GM12891 (cell line): ENCODE measurements around the gene YBEY.
"Not testable (repeated sequence)": the region's sequence is repeated elsewhere in the genome, so short reads cannot be mapped to it uniquely, and the experiment has no call there.

Experiments
- DNase-seq: peaks from one replicate; pipeline ENCODE4 v3.0.0; 2011; ENCODE audit warnings: low spot score; ENCODE audit not compliant: insufficient read length
- FAIRE-seq: peaks from 2 replicates; lab custom pipeline; 2011; peaks lifted over from hg19 to GRCh38; lab: Jason Lieb, UNC
- PAX5 ChIP-seq: IDR thresholded peaks from 2 replicates; pipeline ENCODE4 v1.6.1; 2011; ENCODE audit warnings: low read length, moderate library complexity, mild to moderate bottlenecking; ENCODE audit not compliant: insufficient read depth, severe bottlenecking
- POLR2A ChIP-seq: IDR thresholded peaks from 2 replicates; pipeline ENCODE4 v1.6.1; 2011; ENCODE audit warnings: low read depth, low read length, control low read depth
- POLR2AphosphoS5 ChIP-seq: IDR thresholded peaks from 2 replicates; pipeline ENCODE4 v1.6.1; 2011; ENCODE audit warnings: low read depth, low read length, control low read depth
- POU2F2 ChIP-seq: IDR thresholded peaks from 2 replicates; pipeline ENCODE4 v1.6.1; 2011; ENCODE audit warnings: low read depth, mild to moderate bottlenecking, control low read depth, low read length, moderate library complexity
- SPI1 ChIP-seq: IDR thresholded peaks from 2 replicates; pipeline ENCODE4 v1.6.1; 2011; ENCODE audit warnings: low read depth, low read length, control low read depth
- TAF1 ChIP-seq: IDR thresholded peaks from 2 replicates; pipeline ENCODE4 v1.6.1; 2011; ENCODE audit warnings: low read depth, low read length, control low read depth

The YBEY gene

DNA sequence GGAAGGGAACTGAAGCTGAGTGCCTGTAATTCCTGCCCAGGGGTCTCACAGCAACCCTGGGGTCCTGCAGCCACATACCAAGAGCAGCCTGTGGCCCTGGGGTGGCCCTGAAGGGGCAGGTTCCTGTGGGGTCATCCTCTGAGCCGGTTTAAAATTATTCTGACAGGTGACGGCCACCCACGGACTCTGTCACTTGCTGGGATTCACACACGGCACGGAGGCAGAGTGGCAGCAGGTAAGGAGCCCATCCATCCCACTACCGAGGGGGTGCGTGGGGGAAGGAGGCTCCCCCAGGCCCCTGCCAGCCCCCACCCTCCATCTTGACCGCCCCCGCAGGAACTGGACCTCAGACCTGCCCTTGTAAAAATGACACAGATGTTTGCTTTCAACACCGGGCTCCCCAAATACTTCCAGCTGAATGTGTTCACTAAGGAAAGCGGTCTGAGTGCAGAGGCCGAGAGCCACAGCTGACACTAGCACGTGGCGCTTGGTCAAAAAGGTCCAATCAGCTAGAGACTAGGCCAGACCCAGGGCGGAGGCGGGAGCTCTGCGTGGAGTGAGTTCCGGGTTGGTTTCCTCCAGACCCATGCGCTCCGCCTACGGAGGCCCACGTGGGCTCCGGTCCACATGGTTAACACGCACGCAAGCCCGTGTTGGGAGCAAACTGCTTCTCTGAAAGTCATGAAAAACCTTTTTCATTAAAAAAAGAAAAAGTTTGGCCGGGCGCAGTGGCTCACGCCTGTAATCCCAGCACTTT, 10.0 kb downstream of the YBEY start:
- no peak for DNase-seq
- TF ChIP-seq POLR2AphosphoS5 (no peak), PAX5 (no peak), POU2F2 (no peak), POLR2A (no peak), TAF1 (no peak), SPI1 (no peak)
- no peak for FAIRE-seq

DNA sequence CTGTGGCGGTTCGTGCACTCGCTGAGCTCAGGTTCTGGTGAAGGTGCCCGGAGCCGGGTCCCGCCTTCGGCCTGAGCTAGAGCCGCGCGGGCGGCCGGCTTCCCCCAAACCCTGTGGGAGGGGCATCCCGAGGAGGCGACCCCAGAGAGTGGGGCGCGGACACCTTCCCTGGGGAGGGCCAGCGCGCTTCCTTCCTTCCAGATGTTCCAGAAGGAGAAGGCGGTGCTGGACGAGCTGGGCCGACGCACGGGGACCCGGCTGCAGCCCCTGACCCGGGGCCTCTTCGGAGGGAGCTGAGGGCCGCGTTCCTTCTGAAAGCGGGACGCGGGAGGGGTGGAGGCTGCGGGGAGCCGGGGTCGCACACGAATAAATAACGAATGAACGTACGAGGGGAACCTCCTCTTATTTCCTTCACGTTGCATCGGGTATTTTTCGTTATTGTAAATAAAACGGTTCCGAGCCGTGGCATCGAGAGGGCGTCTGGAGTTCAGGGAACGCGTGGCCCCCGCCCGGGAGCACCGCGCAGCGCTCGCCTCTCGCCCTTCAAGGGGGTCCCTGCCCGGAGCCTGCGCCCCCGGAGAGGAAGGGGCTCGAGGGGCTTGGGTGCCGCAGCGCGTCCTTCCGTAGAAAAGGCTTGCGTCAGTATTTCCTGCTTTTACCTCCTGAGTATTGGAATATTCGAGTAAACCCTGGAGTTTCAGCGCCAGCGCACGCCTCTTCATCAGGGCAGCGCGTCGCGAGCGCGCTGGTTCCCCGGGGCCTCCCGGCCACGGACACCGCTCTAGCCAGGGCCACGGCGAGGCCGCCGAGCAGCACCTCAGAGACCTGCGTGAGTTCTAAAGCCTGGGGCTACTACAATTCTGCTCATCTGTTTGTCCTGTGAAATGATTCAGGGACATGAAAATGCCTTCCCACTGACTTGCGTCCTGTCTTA, 11.5 kb downstream of the YBEY start:
- no peak for TF ChIP-seq POLR2A
- TF ChIP-seq POLR2AphosphoS5: no peak
- no peak for TF ChIP-seq SPI1
- TF ChIP-seq TAF1: no peak
- no peak for TF ChIP-seq POU2F2
- no peak for TF ChIP-seq PAX5
- no peak for FAIRE-seq
- DNase-seq: no peak

- TF ChIP-seq TAF1 (no peak), POLR2AphosphoS5 (no peak), SPI1 (no peak), POLR2A (no peak), PAX5 (no peak), POU2F2 (no peak)
- DNase-seq (no peak), FAIRE-seq (no peak)
Observed at GRCh38 chr21:46299167-46299566, 13.0 kb downstream of the YBEY start.

GRCh38 chr21:46301759-46302158, 15.6 kb downstream of the YBEY start:
- TF ChIP-seq POLR2A: no peak
- TF ChIP-seq TAF1: no peak
- TF ChIP-seq POLR2AphosphoS5: no peak
- no peak for TF ChIP-seq SPI1
- no peak for TF ChIP-seq PAX5
- no peak for TF ChIP-seq POU2F2
- FAIRE-seq: no peak
- no peak for DNase-seq

GRCh38 chr21:46304437-46304836, 18.3 kb downstream of the YBEY start:
- DNase-seq: no peak
- TF ChIP-seq POLR2AphosphoS5: no peak
- no peak for TF ChIP-seq TAF1
- TF ChIP-seq POLR2A: no peak
- TF ChIP-seq PAX5: no peak
- no peak for TF ChIP-seq SPI1
- no peak for TF ChIP-seq POU2F2
- no peak for FAIRE-seq

- no peak for FAIRE-seq
- no peak for DNase-seq
- TF ChIP-seq TAF1 (no peak), POU2F2 (no peak), PAX5 (no peak), POLR2AphosphoS5 (no peak), SPI1 (no peak), POLR2A (no peak)
Observed at GRCh38 chr21:46304955-46305354, 18.8 kb downstream of the YBEY start.

DNA sequence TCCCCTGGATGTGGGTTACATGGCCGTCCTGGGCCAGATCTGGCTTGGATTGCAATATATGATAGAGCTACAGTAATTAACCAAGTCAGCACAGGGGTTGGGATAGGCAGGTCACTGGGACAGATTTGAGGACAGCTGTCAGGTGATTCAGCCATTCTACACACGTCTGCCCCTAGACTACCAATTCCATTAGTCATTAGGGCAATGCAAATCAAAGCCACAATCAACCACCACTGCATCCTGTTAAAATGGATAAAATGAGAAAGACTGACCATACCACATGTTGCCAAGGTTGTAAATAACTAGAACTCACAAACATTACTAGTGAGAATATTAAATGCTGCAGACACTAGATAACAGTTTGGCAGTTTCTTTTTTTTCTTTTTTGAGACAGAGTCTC, 21.5 kb downstream of the YBEY start:
- TF ChIP-seq SPI1 (no peak), POU2F2 (no peak), POLR2AphosphoS5 (no peak), POLR2A (no peak), TAF1 (no peak), PAX5 (no peak)
- FAIRE-seq: no peak
- DNase-seq: no peak

DNA sequence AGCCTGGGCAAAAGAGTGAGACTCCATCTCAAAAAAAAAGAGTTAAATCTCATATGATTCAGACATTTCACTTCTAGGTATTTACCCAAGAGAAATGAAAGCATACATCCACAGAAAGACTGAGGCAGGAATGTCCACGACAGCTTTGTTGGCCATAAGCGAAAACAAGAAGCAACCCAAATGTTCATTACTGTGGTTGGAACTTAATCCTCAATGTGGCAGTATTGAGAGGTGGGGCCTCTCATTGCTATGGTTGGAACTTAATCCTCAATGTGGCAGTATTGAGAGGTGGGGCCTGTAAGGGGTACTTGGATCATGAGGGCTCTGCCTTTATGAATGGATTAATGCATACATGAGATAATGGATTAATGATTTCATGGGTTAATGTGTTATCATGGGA, 22.3 kb downstream of the YBEY start:
- DNase-seq: no peak
- TF ChIP-seq SPI1: no peak
- TF ChIP-seq POU2F2: no peak
- no peak for TF ChIP-seq PAX5
- no peak for TF ChIP-seq POLR2A
- TF ChIP-seq TAF1: no peak
- no peak for TF ChIP-seq POLR2AphosphoS5
- FAIRE-seq: no peak

GRCh38 chr21:46310260-46310659, 24.1 kb downstream of the YBEY start:
- not testable (repeated sequence) for FAIRE-seq, DNase-seq
